ENCODE data around the gene TRIP4.
"Not testable (repeated sequence)": the region's sequence is repeated elsewhere in the genome, so short reads cannot be mapped to it uniquely, and the experiment has no call there.

The TRIP4 gene

DNA sequence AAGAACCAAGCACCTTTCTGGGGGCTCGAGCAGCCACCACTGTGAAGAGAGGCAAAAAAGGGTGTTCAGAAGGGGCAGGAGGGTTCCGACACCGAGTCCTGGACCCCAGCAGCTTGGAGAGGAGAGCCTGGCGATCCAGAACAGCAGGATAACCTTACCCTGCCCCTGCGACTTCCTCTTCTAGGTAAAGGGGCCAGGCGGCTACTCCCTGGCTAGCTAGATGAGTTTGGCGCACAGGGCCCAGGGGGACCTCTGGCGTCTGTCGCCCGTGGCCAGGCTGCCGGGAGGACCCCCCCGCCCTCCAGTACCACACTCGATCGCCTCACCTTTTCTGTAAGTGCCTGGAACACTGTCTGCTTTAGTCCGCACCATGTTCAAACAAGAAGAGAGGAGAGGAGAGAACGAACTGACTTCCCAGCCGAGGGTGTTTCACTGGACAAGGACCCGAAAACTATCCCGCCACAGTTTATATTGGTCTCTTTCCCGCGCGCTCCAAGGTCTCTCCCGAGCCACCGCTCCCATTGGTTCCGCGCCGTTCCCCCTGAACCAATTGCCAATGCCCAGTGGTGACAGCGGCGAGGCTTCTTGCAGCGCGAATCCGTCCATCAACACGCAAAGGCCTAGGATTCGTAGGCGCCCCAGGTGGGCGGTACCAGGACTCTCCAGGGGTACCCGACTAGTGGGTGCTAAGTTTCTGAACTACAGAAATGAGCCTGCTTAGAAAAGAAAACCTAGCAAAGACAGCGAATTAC lies 6.5 kb upstream of the TRIP4 start, which contains the start of gene PCLAF:
PCLAF (minus strand) TSS at position 442 of the 752 bp plus-strand sequence; CDS start at position 372, 70 bp downstream.
- peak; percentile 95 for DNase-seq (ENCODE audit: low spot score)

DNA sequence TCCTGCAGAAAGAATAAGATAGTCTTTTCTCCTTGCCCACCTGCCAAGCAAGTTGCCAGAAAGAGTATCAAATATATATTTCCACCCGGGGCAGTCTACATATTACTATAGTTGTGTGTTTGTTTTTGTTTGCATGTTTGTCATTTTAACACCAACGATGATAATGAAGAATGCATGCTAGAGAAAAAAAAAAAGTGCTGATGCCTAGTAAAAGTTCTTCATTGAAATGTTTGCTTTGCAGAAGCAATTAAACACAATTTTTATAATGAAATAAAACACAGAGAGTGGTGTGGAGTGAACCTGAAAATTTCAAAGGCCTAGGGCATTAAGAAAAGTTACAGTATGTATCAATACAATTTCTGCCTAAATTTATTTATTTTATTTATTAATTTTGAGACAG lies 3.9 kb upstream of the TRIP4 start:
- DNase-seq (ENCODE audit: low spot score), result no peak

DNA sequence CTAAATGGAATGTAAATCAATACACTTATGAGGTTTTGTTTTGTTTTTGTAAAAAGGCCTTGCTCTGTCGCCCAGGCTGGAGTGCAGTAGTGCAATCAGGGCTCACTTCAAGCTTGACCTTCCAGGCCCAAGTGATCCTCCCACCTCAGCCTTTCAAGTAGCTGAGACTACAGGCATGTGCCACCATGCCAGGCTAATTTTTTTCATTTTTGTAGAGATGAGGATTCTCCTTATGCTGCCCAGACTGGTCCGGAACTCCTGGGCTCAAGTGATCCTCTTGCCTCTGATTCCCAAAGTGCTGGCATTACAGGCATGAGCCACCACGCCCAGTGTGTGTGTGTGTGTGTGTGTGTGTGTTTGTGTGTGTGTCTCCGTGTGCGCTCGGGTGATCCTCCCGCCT lies 1.3 kb upstream of the TRIP4 start:
- no peak for DNase-seq (ENCODE audit: low spot score)

DNA sequence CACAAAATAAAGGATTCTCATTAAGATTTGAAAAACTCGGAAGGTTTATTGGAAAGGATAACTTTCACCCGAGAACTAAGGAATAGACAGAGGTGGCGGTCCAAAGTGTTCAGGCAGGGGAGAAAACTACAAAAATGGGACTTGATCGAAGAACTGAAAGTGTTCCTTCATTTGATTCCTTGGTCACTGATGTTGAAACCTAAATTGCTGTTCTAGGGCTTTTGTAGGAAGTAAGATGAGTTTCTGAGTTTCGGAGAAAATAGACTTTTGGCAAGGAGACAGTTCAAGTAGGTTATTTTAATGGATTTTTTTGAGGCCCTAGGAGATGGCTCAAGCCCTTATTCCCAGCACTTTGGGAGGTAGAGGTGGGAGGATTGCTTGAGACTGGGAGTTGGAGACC lies 1.4 kb downstream of the TRIP4 start:
- DNase-seq (ENCODE audit: low spot score), result no peak

DNA sequence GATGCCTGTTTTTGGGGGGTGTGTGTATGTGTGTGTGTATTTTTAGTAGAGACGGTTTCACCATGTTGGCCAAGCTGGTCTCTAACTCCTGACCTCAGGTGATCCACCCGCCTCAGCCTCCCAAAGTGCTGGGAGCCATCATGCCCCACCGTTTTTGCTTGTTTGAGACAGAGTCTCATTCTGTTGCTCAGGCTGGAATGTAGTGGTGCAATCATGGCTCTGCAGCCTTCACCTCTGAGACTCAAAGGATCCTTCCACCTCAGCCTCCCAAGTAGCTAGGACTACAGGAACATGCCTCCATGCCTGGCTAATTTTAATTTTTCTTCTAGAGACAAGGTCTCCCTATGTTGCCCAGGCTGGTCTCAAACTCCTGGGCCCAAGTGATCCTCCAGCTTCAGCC lies 4.8 kb downstream of the TRIP4 start:
- DNase-seq (ENCODE audit: low spot score), result not testable (repeated sequence)

DNA sequence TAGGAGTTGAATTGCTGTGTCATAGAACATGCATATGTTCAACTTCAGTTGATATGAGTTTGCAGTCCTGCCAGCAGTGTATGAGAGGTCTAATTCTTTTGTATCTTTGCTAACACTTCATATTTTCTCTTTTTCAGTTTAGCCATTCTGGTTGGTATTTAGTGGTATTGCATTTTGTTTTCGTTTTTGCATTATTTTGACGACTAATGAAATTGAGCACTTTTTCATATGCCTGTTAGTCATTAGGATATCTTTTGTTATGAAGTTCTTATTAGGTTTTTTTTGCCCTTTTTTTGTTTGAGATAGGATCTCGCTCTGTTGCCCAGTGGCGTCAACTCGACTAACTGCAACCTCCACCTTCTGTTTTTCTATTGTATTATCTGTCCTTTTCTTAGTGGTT lies 9.2 kb downstream of the TRIP4 start:
- DNase-seq (ENCODE audit: low spot score), result no peak

DNA sequence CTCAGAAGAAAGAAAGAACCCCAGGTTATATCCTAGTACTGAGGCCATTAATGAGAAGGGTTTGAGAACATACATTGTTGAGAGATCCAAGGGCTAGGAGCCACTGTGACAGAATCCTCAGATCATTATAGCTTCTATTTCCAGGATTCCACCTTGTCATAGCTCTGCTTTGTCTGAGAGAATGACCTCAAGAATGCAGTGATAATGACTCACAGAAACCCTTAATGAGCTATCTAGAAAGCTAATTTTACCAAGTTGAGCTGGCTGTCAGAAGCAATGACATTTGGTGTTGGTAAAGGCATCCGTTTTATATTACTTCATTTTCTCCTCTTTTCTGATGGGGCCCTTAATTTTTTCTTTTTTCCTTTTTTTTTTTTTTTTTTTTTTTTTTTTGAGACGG lies 10.9 kb downstream of the TRIP4 start:
- DNase-seq (ENCODE audit: low spot score), result no peak

DNA sequence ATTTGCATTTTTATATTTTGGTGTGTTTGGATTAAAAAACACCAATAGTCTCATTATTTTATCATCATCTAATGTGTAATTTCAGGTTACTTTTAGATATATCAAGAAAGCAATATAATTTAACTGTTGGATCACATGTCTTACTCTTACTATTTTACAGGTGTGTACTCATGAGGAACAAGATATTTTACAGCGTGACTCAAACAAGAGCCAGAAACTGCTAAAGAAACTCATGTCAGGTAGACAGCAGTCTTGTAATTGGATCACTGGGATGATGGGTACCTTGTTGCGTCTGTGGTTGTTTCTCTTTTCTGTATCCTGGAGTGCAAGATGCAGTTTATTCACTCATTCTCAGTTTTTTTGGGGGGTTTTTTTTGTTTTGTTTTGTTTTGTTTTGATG lies 12.9 kb downstream of the TRIP4 start:
- no peak for DNase-seq (ENCODE audit: low spot score)

DNA sequence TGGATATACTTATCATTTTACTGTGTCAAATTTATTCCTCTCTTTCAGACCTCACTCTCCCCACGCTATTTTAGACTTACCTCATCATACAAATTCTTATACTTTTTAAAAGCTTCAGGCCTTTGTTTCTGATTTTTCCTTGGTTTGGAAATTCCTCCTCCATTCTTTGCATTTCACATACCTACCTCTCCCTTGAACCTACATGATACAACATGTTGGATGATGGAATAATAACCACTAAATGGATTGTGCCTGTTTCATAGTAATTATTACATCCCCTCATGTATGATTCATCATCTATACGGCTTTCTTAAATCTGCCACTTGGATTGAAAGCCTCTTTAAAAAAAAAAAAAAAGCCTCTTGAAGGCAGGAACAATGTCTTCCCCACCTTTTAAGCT lies 24.6 kb downstream of the TRIP4 start:
- no peak for DNase-seq (ENCODE audit: low spot score)

DNA sequence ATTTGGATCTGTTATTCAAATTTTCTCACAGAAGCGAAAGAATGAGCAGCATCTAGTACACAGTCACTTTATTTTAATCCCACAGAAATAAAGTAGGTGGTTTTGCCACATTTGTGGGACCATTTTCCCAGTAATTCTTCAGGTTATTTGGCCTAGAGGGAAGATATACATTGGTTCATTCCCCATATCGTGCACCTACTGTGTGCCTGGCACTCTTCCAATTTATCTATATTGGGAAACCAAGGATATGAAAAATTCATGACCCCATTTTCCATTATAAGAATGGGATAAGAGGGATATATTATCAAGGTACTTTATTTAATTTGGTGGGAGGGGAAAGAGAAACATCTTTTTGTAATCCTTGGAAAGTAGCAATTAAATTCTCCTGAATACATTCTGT lies 35.1 kb downstream of the TRIP4 start:
- DNase-seq (ENCODE audit: low spot score), result no peak

DNA sequence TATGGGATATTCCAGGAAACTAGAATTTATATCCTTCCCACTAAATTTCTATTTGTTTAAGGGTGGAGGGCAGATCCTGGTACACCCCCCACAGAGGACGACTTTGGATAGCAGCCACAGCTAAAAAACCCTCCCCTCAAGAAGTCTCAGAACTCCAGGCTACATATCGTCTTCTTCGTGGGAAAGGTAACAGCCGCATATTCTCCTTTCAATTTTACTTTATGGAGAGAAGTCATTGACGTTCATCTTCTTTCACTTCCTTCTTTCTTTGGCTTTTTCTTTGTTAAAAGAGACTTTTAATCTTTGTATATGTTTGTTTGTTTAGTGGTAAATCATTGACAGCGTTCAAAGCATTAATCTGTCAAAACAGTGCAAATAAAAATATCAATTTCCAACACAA lies 36.3 kb downstream of the TRIP4 start:
- DNase-seq (ENCODE audit: low spot score), result no peak

DNA sequence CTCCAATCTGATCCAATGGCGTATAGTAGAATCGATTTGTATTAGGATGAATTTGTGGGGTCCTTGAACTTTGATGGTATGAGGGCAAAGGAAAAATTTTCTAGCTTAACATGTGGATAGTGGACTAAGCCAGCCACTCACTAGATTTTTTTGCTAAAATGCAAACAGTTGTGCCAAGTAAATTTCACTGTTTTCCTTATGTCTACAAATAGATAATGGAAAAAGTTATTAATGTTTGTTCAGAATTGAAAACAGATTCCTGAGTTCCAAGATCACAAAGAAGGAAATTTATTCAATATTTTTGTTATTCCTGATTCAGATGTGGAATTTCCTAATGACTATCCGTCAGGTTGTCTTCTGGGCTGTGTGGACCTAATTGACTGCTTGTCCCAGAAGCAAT lies 37.6 kb downstream of the TRIP4 start:
- no peak for DNase-seq (ENCODE audit: low spot score)

DNA sequence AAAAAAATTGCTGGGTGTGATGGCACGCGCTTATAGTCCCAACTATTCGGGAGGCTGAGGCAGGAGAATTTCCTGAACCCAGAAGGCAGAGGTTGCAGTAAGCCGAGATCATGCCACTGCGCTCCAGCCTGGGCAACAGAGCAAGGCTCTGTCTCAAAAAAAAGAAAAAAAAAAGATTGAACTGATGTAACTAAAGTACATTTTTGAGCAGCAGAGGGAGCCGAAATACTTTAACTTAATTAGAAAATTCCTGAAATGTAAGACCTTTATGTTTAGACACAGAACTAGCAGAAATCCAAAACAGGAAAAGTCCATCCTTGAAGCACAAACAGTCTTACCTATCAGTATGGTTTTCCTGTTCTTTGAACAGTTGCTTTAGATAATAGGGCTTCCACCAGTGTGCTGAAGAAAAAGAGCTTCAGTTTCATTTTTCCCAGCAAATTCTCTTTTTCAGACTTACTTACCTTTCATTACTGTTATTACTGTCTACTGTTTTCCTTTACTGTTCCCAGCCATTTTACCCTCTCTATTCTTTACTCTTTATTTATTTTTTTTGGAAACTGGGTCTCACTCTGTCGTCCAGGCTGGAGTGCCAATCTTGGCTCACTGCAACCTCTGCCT lies 39.3 kb downstream of the TRIP4 start:
- DNase-seq (ENCODE audit: low spot score), result no peak

DNA sequence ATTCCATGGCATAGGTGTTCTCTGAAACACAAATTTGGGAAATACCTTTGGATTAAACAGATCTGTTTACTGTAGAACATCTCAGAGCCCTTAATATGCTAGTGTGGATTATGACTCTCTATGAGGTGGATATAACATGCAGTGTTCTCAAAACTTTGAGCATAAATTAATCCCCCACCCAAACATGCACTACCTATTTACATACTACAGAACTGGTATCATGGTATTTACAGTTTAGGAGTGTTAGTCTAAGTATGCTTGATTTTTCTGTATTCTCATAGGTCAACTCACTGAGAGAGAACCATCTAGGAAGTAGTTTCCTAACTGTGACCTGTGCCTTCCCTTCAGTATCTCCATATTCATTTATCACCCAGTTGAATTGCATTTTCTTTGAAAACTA lies 41.8 kb downstream of the TRIP4 start:
- no peak for DNase-seq (ENCODE audit: low spot score)

DNA sequence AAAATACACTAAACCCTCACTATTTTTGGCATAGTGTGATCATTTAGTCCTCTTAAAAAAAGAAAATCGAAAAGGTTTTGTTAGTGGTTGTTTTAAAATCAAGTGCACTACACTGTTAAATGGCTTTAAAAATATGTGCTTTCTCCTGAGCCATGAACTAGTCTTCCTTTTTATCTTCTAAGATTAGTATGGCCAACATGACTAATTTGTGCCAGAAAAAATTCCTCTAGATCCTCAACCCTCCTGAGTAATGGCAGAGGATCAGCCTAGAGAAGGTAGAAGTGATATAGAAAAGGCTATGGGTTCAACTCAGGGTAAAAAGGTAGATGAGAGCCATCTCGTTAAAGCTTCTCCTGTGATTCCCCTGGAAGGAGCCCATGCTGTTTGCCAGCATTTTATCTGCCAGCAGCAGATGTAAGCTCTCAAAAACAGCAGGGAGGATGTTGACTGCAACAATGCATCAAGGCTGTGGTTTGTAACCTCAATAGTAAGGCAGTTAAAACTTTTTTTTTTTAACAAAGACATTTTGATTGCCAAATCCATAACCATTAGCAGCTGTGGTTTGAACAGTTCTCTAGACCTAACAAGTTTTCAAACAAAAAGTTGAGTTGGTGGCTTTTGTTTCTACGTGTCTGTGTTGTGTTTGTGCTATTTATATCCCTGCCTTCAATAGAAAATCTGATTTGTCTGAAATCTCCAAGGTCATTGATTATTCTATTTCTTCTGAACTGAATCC lies 42.5 kb downstream of the TRIP4 start:
- DNase-seq (ENCODE audit: low spot score), result no peak

DNA sequence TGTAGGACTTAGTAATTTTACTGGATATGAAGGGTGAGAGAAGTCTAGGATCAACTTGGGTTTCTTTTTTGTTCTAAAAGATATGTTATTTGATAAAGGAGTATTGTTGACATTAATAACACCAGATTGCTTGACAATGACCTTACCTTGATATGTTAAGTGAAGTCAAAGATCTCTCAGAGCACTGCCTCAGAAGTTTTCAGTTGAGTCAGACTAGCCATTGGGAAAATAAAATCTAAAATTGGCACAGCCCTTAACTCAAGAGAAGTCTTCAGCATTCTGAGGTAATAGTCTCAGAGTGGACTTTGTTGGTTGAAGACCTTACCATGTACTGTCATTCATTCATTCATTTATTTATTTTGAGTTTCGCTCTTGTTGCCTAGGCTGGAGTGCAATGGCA lies 50.3 kb downstream of the TRIP4 start:
- no peak for DNase-seq (ENCODE audit: low spot score)

DNA sequence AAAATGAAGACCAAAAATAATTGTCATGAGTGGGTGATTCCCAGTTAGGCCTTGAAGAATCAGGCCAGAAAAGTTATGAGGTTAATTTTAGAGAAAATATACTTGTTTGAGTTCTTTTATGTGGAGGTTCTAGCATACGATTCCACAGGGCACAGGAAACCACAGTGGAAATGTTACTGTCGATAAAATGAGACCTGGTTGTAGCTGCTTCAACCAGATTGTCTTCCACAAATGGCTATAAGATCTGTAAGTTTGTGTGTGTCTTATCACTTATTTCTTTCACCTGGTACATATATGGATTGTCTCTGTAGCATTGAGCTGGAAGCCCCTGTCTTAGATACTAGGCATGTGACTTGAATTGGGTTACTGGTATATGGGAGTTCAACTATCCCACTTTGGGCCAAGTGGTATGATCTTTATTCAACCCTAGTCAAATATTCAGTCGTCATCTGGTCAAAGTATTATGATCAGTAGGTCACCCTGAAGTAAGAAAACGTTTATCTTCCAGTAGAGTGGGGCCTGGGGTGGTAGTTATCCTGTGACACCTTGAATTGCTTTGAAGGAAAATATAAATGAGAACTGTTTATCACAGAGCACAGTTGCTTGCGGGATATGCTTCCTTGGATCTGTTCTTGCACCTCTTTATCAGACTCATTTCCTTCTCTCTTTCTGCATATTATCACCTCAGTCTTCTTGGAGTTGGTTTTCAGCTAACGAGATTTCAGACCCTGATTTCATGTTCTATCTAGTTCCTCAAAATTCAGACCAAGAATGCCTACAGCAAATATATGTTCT lies 51.2 kb downstream of the TRIP4 start:
- no peak for DNase-seq (ENCODE audit: low spot score)

DNA sequence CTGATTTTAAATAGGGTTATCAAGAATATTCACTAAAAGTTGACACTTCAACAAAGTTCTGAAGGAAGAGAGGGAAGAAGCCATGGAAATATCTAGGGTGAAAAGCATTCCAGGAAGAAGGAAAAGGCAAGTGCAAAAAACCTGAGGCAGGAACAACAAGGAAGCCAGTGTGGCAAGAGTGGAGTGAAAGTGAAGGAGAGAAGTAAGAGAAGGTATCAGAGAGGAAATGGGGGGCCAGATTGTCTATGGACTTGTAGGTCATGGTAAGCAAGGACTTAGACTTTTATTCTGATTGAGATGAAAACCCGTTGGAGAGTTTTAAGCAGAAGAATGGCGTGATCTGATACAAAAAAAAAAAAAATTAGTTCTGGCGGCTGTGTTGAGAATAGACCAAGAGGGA lies 54.2 kb downstream of the TRIP4 start:
- DNase-seq (ENCODE audit: low spot score), result no peak

DNA sequence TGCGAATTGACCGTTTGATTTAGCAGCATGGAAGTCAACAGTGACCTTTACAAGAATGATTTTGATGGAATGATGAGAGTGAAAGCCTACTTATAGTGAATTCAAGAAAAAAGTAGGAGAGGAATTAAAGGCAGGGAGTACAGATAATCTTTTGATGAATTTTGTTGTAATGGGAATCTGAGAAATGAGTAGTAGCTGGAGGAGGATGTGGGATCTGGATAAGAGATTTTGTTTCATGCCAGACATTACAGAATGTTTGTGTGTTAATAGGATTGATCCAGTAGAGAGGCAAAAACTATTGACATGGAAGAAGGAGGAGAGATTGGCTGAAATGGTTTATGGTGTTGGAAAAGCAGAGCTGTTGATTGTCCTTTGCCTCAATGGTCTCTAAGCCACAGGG lies 55.4 kb downstream of the TRIP4 start:
- DNase-seq (ENCODE audit: low spot score), result no peak

DNA sequence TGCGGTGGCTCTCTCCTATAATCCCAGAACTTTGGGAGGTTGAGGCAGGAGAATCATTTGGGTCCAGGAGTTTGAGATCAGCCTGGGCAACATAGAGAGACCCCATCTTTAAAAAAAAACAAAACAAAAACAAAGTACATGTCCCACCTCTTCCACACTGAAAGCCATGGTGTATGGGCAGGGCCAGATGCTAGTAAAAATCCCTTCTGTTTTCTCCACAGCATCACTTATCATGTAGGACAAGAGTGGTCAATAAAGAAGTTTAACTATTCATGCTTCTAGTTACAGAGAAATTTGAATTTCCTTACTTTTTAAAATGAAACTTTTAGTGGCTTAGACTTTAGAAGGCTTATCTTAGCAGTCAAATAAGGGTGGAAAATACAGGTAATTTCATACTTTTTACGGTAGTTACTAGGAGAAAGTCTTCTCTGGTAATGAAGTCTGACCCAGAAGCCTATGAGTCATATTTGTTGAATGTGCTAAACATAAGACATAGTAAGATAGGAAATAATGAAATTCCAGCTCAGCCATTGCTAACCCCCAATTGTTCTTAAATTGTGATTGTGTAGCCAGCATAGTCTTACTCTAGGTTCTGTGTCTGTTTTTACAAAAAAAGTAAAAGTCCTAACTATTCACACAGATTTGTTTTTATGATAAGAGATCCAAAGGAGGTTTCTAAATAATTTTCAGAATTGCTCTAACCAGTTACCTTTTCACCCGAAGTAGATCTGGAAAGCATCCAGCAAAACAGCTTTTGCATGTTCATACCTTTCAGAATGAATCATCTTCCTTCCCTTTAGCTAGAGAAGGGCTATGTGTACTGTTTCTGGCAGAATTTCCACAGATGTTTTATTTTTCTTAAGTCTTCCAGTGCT lies 56.3 kb downstream of the TRIP4 start:
- DNase-seq (ENCODE audit: low spot score), result no peak

DNA sequence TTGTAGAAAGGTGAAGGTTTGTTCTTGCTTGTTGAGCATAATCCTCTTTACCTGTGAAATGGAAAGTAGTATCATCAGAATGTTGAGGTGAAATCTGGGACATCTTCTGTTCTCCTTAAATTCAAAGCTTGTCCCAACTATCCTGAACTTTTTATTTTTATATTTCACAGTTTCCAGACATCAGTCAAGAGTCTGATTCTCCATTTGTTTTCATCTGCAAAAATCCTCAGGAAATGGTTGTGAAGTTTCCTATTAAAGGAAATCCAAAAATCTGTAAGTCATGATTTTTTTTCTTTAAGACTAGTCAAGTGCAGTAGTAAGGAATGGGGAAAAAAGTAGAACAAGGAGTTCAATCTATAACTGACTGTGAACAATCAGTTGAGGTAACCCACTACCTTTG lies 57.2 kb downstream of the TRIP4 start:
- no peak for DNase-seq (ENCODE audit: low spot score)

All from HuH-7 (cell line).